T-helper 1 cell treated with Interleukin-12 subunit alpha and Interleukin-12 subunit beta and Interleukin-4 antibody, amounts not matched to agents 30 ng/mL and 1 ng/mL, for 36 hours (primary cell): ENCODE measurements around the gene TRAF7. TPM values are rescaled to one million over a fixed set of nuclear protein-coding genes. Genes with fewer than 3 reads are reported as not detected.

ENCODE experiments used
- intact Hi-C: fragments of 100-400 bp; cut with micrococcal nuclease; formaldehyde crosslinking; loops from one replicate; pipeline ENCODE4 v1.15.1; 2024
- total RNA-seq: library from RNA; stranded (reverse); gene quantifications from 2 replicates; pipeline ENCODE4 v1.2.3, GENCODE V29; 2022

The TRAF7 gene
- total RNA-seq, 1 donor from 2014 or later, result 56.7 TPM

DNA sequence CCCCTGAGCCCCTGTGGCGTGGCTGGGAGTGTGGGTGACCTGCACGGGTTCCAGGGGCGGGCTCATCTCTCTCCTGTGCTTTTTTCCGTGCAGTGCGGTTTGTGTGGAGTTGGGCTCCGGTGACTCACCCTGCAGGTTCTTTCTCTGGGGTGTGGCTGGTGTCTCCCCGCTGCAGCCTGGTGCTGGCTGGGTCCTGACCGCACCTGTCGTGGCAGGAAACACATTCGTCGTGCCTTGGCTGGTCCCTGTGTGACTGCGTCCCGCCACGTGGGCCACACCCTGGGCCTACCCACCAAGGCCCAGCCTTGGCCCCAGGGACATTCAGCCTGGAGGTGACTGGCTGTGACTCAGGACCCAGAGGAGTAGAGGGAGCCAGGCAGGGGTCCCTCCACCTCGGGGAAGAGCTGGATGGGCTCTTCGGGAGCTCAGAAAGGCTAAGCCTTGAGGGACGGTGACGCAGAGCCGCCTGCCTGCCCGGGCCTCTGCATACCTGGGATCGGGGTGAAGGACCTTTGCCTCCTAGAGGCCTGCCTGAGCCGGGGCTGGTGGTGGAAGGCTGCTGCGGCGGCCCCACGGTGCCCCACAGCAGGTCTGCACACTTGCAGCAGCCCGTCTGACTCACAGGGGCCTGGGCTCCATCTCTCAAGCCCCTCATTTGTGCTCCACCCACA, 7.8 kb downstream of the TRAF7 start:
- intact Hi-C loops, result no loop called here

DNA sequence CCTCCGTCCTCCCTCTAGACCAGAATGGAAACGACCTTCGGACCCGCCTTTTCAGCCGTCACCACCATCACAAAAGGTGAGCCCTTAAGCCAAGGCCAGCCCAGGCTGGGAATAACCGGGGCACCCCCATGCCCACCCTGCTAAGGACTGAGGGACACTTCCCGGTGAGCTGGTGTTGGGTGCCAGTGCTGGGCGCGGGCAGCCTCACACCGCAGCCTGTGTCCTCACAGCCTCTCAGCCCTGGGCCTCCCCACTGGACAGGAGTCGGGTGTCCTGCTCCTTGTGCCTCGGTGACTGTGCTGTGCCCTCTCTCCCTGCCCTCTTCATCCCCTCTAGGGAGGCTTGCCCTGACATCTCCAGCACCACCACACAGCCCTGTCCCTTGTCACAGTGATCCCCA, 10.3 kb downstream of the TRAF7 start:
- intact Hi-C loops, result no loop called here

DNA sequence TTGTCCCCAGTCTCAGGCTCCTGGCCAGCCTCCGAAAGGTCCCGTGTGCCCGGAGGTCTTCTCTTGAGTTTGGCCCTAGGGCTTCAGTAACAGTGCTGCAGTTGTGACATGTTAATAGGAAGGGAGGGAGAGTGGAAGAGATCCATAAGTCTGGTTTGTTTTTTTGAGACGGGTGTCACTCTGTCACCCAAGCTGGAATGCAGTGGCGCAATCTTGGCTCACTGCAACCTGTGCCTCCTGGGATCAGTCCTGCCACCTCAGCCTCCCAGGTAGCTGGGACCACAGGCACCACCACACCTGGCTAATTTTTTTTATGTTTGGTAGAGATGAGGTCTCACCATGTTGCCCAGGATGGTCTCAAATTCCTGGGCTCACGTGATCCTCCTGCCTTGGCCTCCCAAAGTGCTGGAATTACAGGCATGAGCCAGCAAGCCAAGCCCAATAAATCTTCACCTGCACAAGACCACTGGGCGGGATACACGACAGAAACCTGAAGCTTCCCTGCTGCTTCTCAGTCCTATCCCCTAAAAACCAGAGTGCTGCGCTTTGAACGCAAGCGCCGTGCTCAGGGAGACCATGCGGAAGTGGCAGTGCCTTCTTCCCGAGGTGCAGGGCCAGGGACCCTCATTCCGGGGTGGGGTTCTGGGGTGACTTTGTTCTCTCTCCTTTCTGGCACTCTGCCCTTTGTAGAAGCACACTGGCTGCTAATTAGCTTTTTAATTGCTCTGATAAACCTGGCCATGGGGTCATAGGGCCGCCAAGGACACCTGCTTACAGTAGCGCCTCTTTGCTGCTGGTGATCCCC, 10.9 kb downstream of the TRAF7 start:
- intact Hi-C loops, result no loop called here

DNA sequence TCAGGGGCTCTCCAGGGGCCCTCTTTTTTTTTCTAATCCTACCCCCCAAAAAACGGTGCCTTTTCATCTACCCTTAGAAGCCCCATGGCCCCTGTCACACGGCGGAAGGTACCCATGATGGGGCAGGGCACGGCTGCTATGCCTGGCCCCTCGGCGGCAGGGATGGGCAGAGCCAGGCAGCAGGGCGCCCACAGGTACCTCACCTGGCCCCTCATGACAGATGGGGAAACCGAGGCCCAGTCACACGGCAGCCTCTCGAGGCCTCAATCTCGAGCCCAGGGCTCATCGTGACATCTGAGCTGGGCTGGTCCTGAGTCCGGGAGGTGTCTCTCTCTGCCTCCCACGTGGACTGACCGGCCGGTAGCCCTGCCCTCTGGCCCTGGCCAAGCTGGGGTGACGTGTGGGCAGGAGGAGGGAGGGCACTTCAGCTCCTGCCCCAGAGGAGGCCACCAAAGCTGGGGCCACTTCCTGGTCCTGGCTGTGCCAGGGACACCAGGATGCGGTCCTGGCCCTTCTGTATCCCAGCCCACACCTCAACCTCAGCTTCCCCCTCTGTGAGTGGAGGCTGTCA, 11.6 kb downstream of the TRAF7 start:
- intact Hi-C loops, result no loop called here

DNA sequence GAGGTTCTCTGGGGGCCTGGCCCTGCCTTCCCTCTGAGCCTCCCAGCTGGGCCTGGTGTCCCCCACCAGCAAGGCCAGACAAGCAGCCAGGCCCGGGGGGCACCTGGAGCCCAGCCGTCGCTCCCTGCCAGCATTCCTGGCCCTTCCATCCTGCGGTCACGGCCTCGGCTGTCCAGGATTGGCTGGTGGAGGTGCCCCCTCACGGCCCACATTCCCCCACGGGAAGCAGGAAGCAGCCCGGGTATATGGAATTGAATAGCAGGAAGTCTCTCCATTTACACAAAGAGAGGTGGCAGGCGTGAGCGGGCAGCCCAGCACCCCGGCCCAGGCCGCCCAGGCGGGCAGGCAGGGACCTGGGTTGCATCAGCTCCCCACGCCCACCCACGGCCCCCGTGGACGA, 14.5 kb downstream of the TRAF7 start:
- intact Hi-C loops, result no loop called here

DNA sequence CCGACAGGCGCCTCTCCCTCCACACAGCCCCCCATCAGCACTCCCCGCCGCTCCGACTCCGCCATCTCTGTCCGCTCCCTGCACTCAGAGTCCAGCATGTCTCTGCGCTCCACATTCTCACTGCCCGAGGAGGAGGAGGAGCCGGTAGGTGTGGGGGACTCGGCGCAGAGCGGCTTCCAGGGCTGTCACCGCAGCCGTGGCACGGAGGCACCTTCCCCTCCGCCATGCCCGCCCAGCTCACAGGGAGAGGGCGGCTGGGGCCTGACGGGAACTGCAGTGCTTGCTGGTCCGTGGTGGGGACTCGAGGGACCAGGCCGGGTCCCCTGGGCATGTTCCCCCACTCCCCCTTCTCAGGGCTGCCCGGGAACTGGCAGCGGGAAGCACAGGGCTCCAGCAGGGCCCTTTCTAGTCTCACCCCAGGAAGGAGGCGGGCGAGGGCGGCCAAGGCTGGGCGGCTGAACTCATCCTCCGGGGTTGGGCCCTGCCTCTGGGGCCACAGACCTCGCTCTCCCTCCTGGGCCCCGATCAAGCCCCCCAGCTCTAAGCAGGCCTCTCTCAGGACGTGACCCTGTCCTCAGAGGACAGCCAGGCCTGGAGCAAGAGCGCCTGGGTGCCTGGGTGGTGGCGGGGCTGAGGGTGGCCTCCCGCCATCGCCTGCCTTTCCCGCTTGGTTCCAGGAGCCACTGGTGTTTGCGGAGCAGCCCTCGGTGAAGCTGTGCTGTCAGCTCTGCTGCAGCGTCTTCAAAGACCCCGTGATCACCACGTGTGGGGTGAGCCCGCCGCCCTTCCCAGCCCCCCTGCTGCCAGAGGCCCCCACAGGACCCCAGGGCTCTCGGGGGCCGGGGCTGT, 15.2 kb downstream of the TRAF7 start:
- intact Hi-C loops, result no loop called here

DNA sequence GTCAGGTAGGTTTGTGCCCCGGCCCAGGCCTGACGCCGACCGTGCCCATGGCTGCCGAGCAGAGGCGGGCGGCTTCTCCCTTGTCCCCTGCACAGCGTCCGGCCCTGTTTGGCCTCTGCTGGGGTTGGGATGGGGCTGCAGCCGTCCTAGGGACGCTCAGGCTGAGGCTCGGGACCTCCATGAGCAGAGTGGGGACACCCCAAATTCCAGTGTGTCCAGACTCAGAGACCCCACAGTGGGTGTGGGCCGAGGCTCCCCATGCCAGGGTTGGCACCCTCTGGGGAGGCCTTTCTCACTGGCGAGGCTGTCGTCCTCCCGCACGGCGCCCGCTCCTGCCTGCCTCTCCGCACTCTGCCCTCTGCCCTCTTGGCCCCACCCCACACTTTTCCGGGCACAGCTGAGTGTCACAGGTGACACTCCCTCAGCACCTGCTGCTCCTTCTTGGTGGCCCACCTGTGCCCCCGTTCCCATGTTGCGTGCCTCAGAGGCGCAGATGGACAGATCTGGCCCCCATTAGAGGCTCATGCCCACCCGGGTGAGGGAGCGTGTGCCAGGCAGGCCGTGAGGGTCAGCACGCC, 16.1 kb downstream of the TRAF7 start:
- intact Hi-C loops, result no loop called here

DNA sequence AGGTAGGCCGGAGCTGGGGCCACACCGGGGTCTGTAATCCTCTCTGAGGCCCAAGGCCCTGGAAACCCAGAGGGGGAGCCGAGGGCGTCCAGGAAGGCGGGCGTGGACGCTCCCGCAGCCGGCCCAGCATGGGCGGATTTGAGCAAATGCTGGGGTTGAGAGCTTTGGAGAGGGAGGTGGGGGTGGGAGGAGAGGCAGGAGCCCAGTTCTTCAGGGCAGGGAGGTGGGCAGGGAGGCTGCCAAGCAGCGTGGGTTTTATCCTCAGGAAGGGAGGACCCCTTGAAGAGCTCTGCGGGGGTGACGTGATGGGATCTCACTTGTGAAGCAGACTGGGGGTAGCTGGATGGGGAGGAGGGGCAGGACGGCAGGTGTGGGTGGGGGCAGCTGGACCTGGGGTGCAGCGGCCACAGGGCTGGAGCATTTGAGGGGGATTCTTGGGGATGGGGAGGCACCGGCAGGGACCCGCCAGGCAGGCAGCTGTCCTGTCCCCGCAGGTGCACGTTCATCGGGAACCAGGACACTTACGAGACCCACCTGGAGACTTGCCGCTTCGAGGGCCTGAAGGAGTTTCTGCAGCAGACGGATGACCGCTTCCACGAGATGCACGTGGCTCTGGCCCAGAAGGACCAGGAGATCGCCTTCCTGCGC, 17.2 kb downstream of the TRAF7 start:
- intact Hi-C loops, result no loop called here

DNA sequence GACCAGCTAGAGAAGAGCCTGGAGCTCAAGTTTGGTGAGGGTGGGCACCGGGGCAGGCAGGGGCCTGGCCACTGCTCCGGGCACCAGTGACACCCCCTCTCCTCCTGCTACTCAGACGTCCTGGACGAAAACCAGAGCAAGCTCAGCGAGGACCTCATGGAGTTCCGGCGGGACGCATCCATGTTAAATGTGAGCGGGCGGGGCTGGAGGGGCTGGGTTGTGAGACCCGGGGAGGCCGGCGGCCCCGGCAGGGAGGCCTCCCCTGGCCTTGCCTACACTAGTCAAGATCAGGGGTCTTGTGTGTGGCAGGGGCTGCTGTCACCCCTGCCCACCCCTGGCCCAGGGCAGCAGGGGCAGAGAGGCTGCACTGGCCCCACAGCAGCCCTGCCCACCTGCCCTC, 17.8 kb downstream of the TRAF7 start:
- intact Hi-C loops, result no loop called here

DNA sequence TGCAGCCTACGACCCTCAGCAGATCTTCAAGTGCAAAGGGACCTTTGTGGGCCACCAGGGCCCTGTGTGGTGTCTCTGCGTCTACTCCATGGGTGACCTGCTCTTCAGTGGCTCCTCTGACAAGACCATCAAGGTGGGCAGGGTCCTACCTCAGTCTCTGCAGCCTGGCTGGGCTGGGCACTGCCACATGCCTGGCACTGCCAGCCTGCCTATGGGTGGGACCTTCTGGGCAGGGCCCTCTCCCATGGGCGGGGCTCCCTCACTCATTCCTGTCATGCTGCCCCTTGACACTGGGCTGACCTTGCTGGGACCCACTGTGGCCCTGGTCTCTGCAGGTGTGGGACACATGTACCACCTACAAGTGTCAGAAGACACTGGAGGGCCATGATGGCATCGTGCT, 18.3 kb downstream of the TRAF7 start:
- intact Hi-C loops, result no loop called here

DNA sequence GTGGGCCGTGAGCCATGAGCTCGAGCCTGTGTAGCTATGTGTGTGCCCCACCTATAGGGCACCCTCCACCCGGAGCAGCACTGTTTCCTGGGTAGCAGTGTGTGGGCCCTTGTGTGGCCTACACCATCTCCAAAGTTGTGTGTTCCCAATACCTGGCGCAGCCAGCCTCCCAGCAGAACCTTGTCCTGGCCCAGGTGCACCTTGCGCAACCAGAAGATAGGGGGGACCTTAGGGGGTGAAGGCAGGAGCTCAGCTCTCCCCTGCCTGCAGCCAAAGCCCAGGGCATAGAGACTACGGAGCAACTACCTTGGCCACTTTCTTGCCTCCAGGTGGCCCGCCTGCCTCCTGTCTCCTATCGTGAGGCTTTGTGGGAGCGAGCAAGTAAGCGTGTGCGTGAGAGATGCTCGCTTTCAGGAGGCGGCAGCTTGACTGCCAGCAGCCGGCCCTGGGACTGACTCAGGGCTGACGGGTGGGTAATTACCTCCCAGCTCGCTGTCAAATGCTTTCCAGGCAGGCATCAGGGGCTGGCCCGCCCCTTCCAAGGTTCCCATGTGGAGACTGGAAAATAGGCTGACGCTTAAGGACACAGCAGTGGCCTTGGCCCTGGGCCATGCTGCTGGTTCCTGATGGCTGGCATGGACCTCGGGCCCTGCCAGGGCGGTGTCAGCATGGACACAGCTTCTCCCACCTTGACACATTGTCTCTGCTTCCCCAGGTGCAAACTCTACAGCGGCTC, 19.0 kb downstream of the TRAF7 start:
- intact Hi-C loops, result no loop called here

DNA sequence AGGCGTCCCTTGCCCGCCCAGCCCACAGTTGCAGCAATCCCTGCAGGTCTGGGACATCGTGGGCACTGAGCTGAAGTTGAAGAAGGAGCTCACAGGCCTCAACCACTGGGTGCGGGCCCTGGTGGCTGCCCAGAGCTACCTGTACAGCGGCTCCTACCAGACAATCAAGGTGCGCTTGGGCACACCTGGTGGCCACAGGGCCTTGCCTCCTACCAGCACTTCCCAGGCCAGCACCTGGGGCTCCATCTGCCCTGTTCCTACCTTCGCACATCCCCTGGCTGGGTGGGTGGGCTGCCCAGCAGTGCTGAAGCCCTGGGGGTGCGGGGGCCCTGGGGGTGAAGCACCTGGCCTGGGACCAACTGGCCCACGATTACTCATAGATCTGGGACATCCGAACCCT, 19.9 kb downstream of the TRAF7 start:
- intact Hi-C loops, result no loop called here

DNA sequence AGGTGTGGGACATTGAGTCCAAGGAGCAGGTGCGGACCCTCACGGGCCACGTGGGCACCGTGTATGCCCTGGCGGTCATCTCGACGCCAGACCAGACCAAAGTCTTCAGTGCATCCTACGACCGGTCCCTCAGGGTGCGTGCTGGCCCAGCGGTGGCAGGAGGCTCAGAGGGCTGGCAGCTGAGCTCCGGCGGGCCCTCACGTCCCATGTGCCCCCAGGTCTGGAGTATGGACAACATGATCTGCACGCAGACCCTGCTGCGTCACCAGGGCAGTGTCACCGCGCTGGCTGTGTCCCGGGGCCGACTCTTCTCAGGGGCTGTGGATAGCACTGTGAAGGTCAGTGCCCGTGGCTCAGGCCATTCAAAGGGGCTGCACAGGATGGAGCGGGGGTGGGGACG, 20.5 kb downstream of the TRAF7 start:
- intact Hi-C loops, result no loop called here

DNA sequence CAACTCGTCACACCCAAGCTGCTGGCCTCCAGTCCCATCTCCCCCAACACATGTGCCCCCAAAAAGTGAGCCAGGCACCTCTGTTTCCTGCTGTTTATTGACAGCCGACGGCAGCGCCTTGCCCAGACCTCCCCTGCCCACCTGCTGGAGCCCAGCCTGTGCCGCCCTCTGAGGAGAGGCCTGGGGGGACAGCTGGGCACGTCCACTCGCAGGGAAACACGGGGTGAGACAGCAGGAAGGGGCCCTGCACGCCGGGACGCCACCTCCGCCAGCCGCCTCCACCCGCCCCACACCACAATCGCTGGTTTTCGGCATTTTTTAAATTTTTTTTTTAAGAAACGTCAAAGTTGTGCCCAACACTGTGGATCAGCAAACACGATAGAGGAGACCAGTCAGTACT, 21.5 kb downstream of the TRAF7 start:
- intact Hi-C loops, result no loop called here

DNA sequence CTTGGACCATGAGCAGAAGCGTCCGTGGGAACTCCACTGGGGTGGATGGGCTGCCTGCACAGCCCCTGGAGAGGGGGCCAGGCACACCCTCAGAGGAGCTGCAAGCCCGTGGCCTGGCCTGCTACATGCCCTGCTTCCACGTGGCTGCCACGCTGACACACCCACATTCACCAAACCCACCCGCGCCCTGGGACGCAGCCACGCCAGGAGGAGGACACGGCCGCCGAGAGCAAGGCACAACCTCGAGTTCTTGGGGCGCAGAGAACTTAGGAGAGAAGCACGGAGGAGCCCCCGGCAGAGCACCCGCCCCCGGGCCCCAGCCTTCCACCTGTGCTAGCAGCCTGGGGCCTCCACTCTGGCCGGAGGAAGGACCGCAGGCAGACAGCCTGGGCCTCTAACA, 22.0 kb downstream of the TRAF7 start:
- intact Hi-C loops, result no loop called here

DNA sequence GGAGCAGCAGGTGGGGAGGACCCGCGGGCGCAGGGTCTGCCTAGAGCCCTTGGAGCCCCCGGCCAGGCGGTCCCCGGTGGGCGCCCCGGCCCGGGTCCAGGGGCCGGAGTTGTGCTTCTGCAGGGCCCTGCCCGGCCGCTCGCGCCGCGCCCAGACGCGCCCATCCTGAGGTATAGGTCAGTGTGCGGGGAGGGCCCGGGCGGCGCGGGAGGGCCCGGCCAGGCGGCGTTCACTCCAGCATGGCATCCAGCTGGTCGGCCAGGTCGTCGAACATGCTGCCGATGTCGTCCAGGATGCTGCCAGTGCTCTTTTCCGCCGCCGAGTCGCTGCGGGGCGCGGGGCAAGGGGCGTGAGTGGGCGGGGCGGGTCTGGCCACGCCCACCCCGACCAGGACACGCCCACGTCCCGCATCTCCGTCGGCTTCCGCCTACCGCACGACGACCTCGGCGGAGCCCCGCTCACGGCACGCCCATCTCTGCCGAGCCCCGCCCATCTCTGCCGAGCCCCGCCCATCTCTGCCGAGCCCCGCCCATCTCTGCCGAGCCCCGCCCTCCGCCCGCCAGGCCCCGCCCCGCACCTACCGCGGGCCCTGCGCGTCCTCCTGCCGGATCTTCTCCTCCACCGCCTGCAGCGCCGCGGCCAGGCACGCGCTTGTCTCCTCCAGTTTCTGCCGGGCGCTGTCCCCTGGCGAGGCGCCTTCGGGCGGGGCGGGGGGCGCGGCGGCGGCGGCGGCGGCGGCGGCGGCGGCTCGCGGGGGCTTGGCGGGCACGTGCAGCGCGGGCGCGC, 22.9 kb downstream of the TRAF7 start:
- intact Hi-C loops, result no loop called here

DNA sequence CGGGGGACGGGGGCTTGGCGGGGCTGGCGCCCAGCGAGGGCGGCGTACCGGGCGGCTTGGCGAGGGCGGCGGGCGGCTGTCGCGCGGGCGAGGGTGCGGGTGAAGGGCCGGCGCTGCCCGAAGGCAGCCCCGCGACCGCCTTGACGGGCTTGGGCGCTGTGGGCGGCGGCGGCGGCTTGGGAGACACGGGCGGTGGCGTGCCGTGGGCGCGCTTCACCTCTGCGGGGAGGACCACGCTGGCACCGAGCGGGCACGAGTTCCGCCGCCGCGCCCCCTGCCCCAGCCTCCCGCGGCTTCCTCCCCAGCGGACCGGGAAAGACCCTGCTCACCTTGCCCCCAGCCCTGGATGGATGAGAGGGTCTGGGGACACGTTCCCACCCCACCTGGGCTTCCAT, 23.5 kb downstream of the TRAF7 start:
- intact Hi-C loops, result no loop called here

DNA sequence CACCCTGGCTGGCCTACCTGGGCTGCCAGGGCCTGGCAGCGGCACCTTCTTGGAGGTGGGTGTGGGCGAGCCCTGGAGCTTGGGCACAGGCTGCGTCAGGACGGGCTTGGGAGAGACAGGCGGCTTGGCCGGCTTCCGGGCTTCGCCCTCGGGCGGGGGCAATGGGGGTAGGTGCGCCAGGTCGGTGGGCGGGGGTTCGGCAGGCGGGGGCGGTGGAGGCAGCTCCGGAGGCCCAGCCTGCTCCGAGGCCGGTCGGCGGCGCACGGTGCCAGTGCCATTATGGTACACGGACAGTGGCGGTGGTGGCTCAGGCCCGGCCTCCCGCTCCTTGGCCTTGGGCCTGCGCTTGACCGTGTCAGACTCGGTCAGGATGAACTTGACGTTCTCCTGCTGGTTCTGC, 24.0 kb downstream of the TRAF7 start:
- intact Hi-C loops, result no loop called here

DNA sequence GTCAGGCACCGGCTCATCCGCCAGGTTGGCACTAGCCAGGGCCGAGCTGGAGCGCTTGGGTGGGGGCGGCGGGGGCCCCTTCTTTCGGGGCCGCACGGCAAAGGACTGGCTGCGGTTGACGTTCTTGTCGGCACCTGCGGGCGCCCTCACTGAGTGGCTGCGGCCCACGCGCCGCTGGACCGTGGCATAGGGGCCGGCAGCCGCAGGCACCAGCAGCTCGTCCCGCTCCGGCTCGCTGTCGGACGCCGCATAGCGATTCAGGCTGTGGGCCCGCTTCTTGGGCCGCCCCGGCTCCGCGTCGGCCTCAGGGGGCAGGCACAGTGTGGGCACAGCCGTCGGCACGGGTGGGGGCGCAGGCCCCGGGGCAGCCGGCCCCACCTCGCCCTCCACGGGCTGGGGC, 24.9 kb downstream of the TRAF7 start:
- intact Hi-C loops, result no loop called here
